HG02840 (cell line): ENCODE data around the gene EGF.

ENCODE experiments used
- ATAC-seq: cut with Tn5 transposase; IDR thresholded peaks from one replicate; pipeline ENCODE4 v1.9.1; 2021; ENCODE audit warnings: mild to moderate bottlenecking, moderate library complexity, moderate number of reproducible peaks; ENCODE audit not compliant: unreplicated experiment, low FRiP score

EGF gene

GRCh38 chr4:109989618-109990017 lies 76.9 kb downstream of the EGF start:
- ATAC-seq, result no peak

GRCh38 chr4:109990261-109991257 lies 77.9 kb downstream of the EGF start:
- ATAC-seq, result peak; percentile 82

GRCh38 chr4:109993116-109993515 lies 80.4 kb downstream of the EGF start:
- no peak for ATAC-seq

GRCh38 chr4:109994415-109994827 lies 81.7 kb downstream of the EGF start:
- peak; percentile 68 for ATAC-seq

- no peak for ATAC-seq
Observed at GRCh38 chr4:109996526-109996925, 83.8 kb downstream of the EGF start.

GRCh38 chr4:109998867-109999584 lies 86.3 kb downstream of the EGF start:
- peak; percentile 45 for ATAC-seq

GRCh38 chr4:109999585-109999912 lies 86.9 kb downstream of the EGF start:
- no peak for ATAC-seq

- no peak for ATAC-seq
Observed at GRCh38 chr4:110002326-110002725, 89.6 kb downstream of the EGF start.

- no peak for ATAC-seq
Observed at GRCh38 chr4:110003401-110004187, 90.9 kb downstream of the EGF start.

- ATAC-seq, result no peak
Observed at GRCh38 chr4:110004556-110004955, 91.9 kb downstream of the EGF start.

GRCh38 chr4:110005461-110006056 lies 92.9 kb downstream of the EGF start:
- no peak for ATAC-seq

GRCh38 chr4:110007217-110007616 lies 94.5 kb downstream of the EGF start:
- no peak for ATAC-seq

GRCh38 chr4:110008540-110008939 lies 95.9 kb downstream of the EGF start:
- no peak for ATAC-seq

- ATAC-seq, result no peak
Observed at GRCh38 chr4:110009550-110009949, 96.9 kb downstream of the EGF start.

- ATAC-seq, result no peak
Observed at GRCh38 chr4:110010797-110011196, 98.1 kb downstream of the EGF start.

- no peak for ATAC-seq
Observed at GRCh38 chr4:110012917-110013316, 100.2 kb downstream of the EGF start.

GRCh38 chr4:110014233-110014632 lies 101.5 kb downstream of the EGF start:
- ATAC-seq, result no peak

GRCh38 chr4:110019153-110019552 lies 106.5 kb downstream of the EGF start:
- no peak for ATAC-seq

GRCh38 chr4:110020139-110020538 lies 107.5 kb downstream of the EGF start:
- no peak for ATAC-seq

- no peak for ATAC-seq
Observed at GRCh38 chr4:110020646-110021443, 108.2 kb downstream of the EGF start.
